ENCODE measurements around the gene CA5A.

CA5A gene

GRCh38 chr16:87952751-87953150 is 16.4 kb upstream of the CA5A start:
- H3K4me3 ChIP-seq (ENCODE audit: low read length), result peak overlapping the region; percentile 100
- peaks cover 63% of the 10 kb centered on the region for H3K79me2 ChIP-seq (ENCODE audit: low read length)
- H3K4me1 ChIP-seq (ENCODE audit: low read length), result peaks cover 24% of the 10 kb centered on the region
- no peaks in the 10 kb centered on the region for H3K9me3 ChIP-seq (ENCODE audit: insufficient read depth, low read length)
- H2AFZ ChIP-seq (ENCODE audit: low read depth, low read length), result no peak overlapping the region
- no peaks in the 10 kb centered on the region for H3K27me3 ChIP-seq (ENCODE audit: low read depth, low read length)
- H3K36me3 ChIP-seq (replicated peaks; ENCODE audit: low read depth, low read length), result peaks cover 8% of the 10 kb centered on the region
- H3K4me2 ChIP-seq (ENCODE audit: low read length), result peak overlapping the region; percentile 99
- TF ChIP-seq CTCF (IDR thresholded peaks at IDR 0.05; ENCODE audit: low read depth, low read length) (no peak), EZH2phosphoT487 (IDR thresholded peaks at IDR 0.05; ENCODE audit: low read depth) (no peak)
- H3K27ac ChIP-seq (ENCODE audit: low read length), result no peak overlapping the region
- H4K20me1 ChIP-seq (ENCODE audit: insufficient read depth, low read length), result 0 out of 2 replicates have a peak, but pooled peaks cover 12% of the 10 kb centered on the region
- peak overlapping the region; percentile 100 for H3K9ac ChIP-seq (ENCODE audit: low read length)

GRCh38 chr16:87951552-87952538 is 15.5 kb upstream of the CA5A start:
- no peak overlapping the region; the same call in 1 of the 2 replicates for H2AFZ ChIP-seq (ENCODE audit: low read depth, low read length)

GRCh38 chr16:87950765-87951551 is 14.6 kb upstream of the CA5A start, which contains the start of gene BANP:
BANP (plus strand) TSS chr16:87951434; CDS start chr16:87975116, 23,682 bp downstream.
- H3K27ac ChIP-seq (ENCODE audit: low read length), result peak within 1 kb of the TSS; percentile 87
- H3K4me3 ChIP-seq (ENCODE audit: low read length), result peak within 1 kb of the TSS; percentile 100
- H3K27me3 ChIP-seq (ENCODE audit: low read depth, low read length), result no peaks in the 10 kb centered on the region
- peaks cover 16% of the 10 kb centered on the region for H3K4me1 ChIP-seq (ENCODE audit: low read length)
- 0 out of 2 replicates have a peak, but pooled peaks cover 10% of the 10 kb centered on the region for H4K20me1 ChIP-seq (ENCODE audit: insufficient read depth, low read length)
- H3K36me3 ChIP-seq (replicated peaks; ENCODE audit: low read depth, low read length), result peaks cover 8% of the 10 kb centered on the region
- H3K4me2 ChIP-seq (ENCODE audit: low read length), result peak within 1 kb of the TSS; percentile 99
- H3K9ac ChIP-seq (ENCODE audit: low read length), result peak within 1 kb of the TSS; percentile 100
- H3K9me3 ChIP-seq (ENCODE audit: insufficient read depth, low read length), result no peaks in the 10 kb centered on the region
- peaks cover 45% of the 10 kb centered on the region for H3K79me2 ChIP-seq (ENCODE audit: low read length)
- peak within 1 kb of the TSS; percentile 89 for H2AFZ ChIP-seq (ENCODE audit: low read depth, low read length)
- TF ChIP-seq EZH2phosphoT487 (IDR thresholded peaks at IDR 0.05; ENCODE audit: low read depth), result no peak
- TF ChIP-seq CTCF (IDR thresholded peaks at IDR 0.05; ENCODE audit: low read depth, low read length), result peak; percentile 38

More at GRCh38 chr16:87951552-87952538, 15.5 kb upstream of the CA5A start:
- Histone ChIP-seq H4K20me1 (ENCODE audit: insufficient read depth, low read length) (0 out of 2 replicates have a peak, but pooled peaks cover 12% of the 10 kb centered on the region), H3K79me2 (ENCODE audit: low read length) (peaks cover 54% of the 10 kb centered on the region), H3K9me3 (ENCODE audit: insufficient read depth, low read length) (no peaks in the 10 kb centered on the region), H3K9ac (ENCODE audit: low read length) (peak overlapping the region; percentile 100), H3K36me3 (replicated peaks; ENCODE audit: low read depth, low read length) (peaks cover 8% of the 10 kb centered on the region), H3K27me3 (ENCODE audit: low read depth, low read length) (no peaks in the 10 kb centered on the region), H3K4me2 (ENCODE audit: low read length) (peak overlapping the region; percentile 99), H3K4me3 (ENCODE audit: low read length) (peak overlapping the region; percentile 100), H3K27ac (ENCODE audit: low read length) (peak overlapping the region; percentile 87), H3K4me1 (ENCODE audit: low read length) (peaks cover 24% of the 10 kb centered on the region)
- TF ChIP-seq EZH2phosphoT487 (IDR thresholded peaks at IDR 0.05; ENCODE audit: low read depth) (no peak), CTCF (IDR thresholded peaks at IDR 0.05; ENCODE audit: low read depth, low read length) (peak; percentile 29)

All from OCI-LY3 (cell line).